HG03045 (cell line): ENCODE measurements around the gene PTTG1IP.

Experiments used
- ATAC-seq: cut with Tn5 transposase; IDR thresholded peaks from one replicate; pipeline ENCODE4 v1.9.1; 2021; ENCODE audit warnings: mild to moderate bottlenecking, moderate library complexity; ENCODE audit not compliant: unreplicated experiment

PTTG1IP gene

GRCh38 chr21:44803651-44804050 is 69.8 kb downstream of the PTTG1IP start:
- ATAC-seq, result no peak

- ATAC-seq, result peak; percentile 4
These were observed 70.9 kb downstream of the PTTG1IP start for GRCh38 chr21:44802396-44803153.

DNA sequence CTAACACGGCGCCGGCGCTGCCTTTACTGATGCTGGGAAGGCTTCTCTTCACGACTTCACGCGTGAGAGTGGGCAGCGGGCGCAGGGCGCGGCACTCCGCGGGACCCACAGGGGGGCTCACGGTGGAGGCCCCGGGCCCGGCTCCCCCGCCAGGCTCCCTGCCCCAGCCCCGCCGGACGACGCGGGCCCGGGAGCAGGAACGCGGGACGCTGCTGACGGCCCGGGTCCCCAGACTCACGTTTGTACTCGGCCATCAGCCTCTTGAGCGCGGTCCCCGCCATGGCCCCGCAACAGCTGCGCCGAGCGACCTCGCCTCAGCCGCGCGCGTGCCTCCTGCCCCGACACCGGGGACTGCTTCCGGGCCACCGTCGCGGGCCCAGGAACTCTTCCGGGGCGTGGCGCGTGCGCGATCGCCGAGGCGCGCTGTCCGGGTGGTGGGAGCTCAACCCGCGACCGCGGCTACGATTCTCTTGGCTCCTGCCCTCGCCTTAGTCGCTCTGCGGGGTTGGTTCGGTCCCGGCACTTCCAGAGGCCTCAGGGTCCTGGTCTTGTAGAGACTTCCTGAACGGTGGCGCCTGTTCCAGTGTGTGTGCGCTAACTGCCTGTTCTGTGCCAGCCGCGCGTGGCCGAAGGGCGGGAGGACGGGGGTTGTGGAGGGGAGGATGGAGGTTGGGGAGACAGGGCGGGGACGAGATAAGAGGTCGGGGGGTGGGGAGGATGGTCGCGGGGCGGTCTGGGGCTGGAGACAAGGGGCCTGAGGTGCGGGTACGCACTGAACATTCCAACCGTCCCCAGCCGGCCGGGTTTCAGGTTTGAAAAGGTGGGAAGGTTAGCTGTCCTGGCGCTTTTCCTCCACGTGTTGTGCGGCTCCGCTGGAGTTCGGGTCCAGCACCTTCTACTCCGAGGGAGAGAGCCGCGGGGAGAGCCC is 71.8 kb downstream of the PTTG1IP start, which contains the start of gene UBE2G2:
Gene UBE2G2, minus strand, starts transcription at position 353 of the 928 bp plus-strand sequence. Its CDS starts 72 bp downstream, at position 281.
- ATAC-seq, result peak; percentile 86

DNA sequence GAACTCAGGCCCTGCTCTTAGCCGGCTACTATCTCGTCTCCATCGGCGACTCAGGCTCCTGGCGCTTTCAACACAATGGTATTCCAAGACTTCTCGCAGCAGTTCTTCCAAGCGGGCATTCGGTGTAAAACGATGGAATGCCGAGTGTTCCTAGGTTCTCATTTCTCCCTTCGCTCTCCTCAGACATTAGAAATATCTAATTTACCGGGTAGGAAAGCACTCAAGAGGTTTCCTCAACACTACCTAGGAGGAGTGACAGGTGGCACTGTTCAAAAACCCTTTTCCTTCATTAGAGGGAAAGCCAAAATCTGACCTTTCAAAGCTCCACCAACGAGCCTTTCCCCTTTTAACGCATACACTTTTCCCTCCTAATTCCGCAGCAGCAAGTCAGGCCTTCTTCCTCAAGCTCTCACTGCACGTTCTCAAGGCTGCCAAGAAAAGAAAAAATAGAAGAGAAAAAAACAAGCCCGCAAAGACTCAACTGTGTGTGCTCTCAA is 72.5 kb downstream of the PTTG1IP start:
- ATAC-seq, result no peak

GRCh38 chr21:44800103-44800502 is 73.4 kb downstream of the PTTG1IP start:
- ATAC-seq, result no peak

GRCh38 chr21:44799646-44800045 is 73.8 kb downstream of the PTTG1IP start:
- ATAC-seq, result no peak
